HG02870 (cell line): ENCODE results near the gene FAF1.

Source experiments
- ATAC-seq: cut with Tn5 transposase; IDR thresholded peaks from one replicate; pipeline ENCODE4 v1.9.1; 2021; ENCODE audit warnings: mild to moderate bottlenecking, moderate library complexity; ENCODE audit not compliant: unreplicated experiment

Gene FAF1

DNA sequence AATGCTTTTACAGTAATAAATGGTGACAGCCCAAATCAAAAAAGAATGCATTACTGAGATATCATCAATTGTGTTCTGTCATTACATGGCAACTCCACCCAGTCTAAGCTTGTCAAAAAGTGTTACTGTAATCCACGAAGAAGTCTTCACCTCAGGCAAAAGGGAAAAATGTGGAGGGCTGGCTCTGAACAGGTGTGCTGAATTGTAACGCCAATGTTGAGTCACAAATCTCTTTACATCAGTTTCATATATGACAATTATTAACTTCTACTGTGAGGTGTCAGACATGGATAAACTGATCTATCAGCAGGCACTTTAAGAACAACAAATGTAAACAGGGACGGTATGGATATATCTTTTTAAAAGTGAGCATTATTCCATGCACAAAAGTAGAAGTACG, 438.4 kb downstream of the FAF1 start:
- ATAC-seq, result no peak

DNA sequence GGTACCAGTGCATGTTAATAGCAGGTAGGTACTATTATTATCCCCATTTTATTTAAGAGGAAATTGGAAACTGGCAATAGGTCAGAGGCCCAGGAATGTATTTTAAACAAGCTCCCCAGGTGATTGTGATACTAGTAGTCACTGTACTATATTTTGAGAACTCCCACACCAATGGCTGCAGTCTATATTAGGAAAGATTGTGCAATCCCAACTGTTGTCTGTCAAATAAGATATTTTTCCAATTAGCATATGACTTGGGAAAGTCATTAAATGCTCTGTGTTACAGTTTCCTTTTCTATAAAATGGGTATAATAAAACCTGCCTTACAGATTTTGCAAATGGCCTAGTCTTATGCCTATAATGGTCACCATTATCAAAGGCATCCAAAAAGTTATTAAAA, 442.6 kb downstream of the FAF1 start:
- ATAC-seq, result no peak

DNA sequence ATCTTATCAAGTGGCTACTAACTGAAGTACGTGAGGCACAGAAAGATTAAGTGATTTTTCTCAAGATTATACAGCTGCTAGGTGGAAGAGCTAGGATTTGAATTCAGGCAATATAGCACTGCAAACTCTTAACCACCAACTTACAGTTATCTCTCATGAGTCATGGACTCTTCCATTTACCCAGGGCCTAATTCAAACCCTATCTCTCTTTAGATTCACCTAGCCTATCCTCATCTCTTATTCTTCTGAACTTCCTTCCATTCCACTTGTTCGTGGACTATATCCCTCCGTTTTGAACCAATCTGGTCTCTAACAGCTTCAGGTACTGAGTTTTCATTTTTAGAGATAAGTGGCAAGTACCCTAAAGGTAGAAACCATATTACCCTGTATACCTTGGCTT, 444.0 kb downstream of the FAF1 start:
- ATAC-seq, result no peak

DNA sequence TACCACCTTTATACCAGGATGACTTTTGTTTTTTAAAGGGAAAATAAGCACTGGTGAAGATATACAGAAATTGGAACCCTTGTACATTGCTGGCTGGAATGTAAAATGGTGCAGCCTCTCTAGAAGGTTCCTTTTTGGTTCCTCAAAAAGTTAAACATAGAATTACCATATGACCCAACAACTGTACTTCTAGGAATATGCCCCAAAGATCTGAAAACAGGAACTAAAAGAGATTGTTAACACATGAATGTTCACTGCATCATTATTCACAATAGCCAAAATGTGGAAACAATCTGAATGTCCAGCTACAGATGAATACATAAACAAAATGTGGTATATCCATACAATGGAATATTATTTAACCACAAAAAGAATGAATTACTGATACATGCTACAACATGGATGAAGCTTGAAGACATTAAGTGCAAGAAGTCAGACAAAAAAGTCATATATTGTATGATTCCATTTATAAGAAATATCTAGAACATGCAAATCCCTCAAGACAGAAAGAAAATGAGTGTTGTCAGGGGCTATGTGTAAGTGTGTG, 452.0 kb downstream of the FAF1 start:
- ATAC-seq, result no peak

DNA sequence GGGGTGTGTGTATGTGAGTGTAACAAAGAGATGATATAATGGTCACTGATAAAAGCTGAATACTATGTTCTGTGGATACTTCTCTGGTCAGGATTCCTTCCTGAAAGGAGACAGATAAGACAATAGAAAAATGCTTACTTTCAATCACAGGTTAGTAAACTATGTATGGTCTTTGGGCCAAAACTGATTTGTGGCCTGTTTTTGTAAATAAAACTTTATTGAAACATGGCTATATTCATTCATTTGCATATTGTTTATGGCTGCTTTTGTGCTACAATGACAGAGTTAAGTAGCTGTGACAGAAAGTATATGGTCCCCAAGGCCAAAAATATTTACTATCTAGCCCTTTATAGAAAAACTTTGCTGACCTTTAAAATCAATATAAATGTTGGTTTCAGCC, 454.6 kb downstream of the FAF1 start:
- ATAC-seq, result no peak

DNA sequence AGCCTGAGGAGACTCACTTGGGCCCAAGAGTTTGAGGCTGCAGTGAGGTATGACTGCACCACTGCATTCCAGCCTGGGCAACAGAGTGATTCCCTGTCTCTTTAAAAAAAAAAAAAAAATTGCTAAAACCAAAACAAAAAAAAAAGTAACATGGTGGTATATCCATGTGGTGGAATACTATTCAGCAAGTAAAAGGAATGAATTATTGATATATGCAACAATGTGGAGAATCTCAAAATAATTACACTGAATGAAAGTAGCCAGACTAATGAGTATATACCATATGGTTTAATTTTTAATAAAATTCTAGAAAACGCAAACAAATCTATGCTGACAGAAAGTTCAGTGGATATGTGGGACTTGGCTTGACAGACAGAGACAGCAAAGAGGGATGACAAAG, 456.6 kb downstream of the FAF1 start:
- no peak for ATAC-seq

DNA sequence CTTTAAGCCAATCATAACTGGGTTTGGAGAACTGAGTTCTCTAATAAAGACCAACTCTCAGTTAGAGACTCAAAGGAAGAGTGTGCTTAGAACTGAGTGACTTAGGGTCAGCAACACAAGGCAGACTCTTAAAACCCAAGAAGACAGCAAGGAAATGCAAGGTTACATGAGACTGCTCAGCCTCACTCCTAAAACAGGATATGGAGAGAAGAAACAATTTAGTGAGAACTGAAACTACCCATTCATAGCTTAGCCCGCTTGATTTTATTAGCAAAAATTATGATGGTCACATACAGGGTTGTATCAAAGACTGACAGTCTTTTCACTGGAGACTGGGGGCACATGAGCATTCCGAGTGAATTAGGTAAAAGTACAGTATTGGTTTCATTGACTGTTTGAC, 457.9 kb downstream of the FAF1 start:
- ATAC-seq, result no peak

DNA sequence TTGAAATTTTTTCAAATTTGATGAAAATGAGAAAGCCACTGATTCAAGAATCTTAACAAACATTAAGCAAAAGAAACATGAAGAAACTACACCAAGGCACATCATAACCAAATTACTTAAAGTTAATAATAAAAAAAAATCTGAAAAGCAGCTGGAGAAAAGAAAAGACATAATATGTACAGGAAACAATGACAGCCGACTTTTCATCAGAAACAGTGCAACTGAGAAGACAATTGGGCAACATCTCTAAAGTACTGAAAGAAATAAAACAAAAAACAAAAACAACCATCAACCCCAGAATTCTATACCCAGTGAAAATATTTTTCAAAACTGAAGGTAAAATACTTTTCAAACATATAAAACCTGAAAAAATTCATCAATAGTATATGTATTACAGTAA, 463.1 kb downstream of the FAF1 start:
- no peak for ATAC-seq

DNA sequence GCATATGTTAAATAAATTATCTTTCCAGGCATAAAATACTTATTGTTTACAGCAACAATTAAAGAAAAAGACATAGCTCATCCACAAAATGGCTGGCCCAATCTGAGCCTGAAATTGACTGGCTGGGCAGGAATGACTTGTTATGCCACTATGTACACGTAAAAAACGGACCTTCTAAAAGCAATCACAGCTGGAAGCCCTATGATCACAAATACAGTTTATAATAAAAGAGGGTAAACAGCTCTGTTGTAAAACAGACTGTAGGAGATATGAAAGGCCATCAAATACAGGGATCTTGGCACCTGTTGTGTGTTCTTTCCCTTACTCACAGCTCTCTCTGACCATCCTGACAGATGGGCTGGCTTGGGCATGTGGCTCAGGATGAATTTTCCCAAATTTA, 466.4 kb downstream of the FAF1 start:
- no peak for ATAC-seq

DNA sequence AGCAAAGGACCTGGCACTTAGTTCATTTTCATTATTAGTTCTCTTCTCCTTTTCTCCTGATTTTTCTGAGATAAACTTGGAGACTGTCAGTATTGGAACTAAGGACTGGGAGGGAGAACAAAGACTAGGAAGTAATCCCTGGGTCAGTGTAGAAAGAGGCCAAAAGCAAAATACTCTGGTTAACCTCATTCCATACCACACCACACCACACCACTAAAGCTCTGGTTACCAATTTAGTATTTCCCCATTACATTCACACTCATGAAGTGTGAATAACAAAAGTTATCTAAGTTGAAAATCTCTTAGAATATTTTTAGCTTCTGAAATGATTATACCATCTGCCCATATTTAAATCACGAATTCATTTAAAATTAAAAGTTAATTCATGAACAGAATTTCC, 467.9 kb downstream of the FAF1 start:
- ATAC-seq, result no peak

DNA sequence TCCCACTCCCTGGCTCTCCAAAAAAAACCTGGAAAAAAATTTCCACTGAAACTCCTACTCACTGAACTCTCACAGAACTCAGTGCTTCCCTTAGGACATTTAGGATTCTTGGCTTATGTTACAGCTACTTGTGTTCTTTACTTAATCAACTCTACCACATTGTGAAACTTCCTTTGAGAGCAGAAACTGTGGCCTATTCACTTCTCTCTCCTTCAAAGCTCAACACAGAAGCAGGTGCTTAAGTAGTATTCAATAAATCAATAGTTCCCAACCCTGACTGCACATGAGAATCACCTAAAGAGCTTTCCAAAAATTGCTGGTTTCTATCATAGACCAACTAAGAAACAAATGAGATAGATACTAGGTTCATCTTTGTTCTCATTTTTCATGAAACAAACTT, 468.9 kb downstream of the FAF1 start:
- no peak for ATAC-seq

DNA sequence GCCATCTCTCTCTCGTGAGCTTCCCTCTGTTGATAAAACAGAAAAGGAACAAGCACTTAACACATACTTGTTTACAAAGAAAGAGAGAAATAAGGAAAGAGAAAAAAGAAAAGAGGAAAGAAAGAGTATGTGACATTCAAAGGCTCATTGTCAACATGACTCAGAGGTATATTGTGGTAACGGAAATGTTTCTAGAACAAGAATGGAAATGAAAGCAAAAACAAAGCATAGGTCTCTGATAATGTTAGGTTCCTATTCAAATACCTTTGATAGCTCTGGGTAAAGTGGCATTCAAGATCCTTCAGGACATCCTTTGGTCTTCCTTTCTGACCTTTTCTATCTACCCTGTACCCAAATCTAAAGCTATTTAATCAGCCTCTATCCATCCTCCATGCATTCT, 469.4 kb downstream of the FAF1 start:
- no peak for ATAC-seq

DNA sequence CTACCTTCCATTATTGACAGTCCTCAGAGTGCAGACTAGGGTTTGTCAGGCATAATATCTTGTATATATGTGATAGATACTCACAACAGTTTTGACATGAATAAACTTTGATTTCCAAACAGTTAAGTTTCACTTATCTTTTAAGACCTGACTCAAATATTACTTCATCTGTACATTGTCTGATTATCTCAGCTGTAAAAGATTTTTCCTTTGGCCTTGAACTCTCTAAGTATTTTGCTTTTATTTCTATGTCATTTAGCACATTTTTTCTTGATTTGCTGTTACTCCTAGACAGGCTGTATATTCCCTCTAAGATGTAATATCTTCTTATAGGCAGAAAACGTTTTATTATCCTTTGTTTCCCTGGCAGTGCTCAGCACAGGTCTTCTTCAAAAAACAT, 471.2 kb downstream of the FAF1 start:
- no peak for ATAC-seq

DNA sequence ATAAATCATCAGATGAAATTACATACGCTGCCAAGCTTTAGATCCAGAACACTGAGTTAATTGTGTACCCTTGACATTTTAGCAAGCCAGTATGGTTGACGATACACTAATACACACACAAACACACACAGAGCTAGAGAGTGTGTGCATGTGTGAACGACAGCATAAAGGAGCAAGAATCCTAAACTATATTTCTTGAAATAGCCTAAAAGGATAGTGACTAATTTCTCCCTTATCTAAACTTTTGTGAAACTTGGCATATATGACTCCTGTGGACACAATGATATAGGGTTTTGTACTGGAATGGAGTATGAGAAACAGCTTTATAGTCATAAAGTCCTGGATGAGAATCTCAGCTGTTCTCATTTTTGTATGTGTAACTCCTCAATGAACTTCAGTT, 471.7 kb downstream of the FAF1 start:
- no peak for ATAC-seq

DNA sequence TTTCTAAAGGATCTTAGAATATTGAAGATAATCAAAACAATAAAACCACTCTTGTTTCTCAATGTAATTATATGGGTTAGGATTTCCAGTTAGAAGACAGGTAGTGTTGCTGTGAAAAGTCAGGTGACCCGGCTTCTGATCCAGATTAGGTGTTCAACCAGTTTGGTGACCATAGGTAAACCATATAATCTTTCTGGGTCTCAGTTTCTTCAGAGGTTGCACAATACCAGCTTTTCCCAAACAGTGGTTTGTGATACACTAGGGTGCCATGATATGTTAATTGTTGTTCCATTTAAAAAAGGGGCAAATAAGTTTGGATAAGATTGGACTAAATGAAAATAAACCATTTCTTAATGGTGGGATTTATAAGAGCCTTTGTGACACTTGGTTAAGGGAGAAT, 472.3 kb downstream of the FAF1 start:
- ATAC-seq, result no peak

DNA sequence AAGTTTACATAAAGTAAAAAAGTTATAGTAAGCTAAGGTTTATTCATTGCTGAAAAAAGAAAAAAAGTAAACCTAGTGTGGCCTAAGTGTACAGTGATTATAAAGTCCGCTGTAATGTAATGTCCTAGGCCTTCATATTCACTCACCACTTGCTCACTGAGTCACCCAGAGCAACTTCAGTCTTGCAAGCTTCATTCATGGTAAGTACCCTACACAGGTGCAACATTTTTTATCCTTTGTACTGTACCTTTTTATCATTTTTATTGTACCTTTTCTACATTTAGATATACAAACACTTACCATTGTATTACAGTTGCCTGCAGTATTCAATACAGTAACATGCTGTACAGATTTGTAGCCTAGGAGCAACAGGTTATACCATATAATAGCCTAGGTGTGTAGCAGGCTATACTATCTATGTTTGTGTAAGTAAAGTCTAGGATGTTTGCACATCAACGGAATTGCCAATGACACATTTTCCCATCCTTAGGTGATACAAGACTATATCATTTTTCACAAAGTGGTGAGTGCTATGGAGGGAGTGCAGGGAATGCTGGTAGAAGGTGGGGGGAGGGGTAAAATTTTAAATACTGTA, 478.8 kb downstream of the FAF1 start:
- no peak for ATAC-seq

DNA sequence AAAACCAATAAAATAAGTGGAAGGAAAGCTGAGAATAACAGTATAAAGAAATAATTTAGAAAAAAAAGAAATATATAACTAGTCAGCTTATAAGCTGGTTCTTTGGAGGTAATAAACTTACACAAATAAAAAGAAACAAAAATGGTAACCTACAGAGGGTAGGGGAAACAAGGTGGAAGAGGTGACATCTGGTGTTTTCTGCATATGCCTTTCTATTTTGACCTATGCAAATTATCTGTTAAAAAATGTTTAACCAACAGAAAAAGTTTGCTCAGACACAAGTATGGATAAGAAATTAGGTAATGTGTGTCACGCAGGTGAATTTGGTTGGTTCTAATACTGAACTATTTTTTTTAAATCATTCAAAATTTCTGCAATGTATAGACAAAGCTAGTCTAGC, 483.3 kb downstream of the FAF1 start:
- ATAC-seq, result no peak

DNA sequence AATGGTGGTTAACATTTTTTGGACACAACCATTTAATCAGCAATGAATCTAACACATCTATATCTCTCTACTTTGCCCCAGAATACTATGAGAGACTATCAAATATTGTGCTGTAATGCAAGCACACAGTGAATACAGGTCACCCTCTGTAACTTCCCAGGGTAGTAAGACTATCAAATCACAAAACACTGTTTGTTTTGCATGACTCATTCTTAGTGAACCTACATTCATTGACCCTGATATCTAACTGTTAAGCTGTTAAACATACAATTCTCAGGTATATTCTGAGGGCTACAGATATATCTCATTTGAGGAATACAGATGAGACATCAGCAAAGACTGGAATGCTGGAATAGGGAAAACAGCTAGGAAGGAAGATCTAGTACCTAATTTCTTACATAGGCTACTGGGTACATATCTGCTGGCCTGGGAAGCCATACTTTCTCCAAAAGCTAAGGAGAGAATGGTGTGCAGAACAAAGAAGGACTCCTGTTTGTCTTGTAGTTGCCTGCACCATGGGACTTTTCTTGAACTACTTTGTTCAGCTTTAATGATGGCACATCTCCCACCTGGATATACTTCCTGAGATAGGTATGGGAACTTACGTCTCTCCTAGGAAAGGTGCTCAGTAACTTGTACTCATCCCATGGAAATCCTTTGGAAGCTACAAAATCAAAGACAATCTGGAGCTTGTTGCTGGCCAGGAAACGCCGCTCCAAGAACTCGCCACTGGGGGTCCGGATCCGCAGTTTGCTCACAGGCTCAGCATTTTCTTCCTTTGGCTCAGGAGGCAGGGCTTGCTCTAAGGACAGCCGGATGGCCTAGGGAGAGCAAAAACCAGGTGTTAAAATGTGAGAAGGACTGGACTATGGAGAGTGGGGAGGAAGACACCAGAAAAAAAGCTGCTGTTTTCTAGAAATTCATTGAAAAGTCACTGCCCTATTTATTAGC, 484.9 kb downstream of the FAF1 start:
- ATAC-seq, result no peak

DNA sequence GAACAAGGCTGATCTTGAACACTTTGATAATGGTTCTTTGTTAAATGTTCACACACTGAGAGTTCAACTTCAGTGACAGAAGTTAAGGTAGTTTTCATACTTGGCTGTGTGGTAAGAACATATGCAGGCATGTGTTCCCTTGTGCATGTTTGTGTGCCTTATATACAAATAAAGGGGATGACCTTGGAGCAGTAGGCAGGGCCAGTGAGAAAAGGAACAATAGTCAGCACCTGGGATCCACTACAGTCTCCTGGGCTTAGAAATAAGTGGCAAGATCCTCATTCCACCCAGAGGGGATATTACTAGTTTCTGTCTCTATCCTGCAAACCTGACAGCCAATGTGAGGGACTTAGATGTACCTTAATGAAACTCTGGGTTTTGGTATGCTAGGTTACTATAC, 486.6 kb downstream of the FAF1 start:
- no peak for ATAC-seq

DNA sequence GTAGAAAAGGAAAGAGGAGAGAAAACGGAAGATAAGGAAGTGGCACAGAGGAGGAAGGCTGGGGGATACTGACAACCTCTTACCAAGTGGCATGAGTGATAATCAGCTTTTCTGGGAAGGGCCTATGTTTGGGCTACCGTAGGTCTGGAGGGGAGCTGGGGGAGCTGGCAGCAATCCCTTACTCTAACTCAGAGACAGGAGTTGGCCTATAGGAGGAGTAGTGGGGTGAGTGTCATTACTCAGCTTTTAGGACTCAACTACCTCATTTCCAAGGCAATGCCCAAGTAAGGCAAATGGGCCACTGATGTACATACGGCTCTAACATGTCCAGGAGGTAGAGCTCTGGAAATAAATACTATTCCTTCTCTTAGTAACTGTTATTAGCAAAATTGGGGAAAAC, 488.1 kb downstream of the FAF1 start:
- ATAC-seq, result no peak

DNA sequence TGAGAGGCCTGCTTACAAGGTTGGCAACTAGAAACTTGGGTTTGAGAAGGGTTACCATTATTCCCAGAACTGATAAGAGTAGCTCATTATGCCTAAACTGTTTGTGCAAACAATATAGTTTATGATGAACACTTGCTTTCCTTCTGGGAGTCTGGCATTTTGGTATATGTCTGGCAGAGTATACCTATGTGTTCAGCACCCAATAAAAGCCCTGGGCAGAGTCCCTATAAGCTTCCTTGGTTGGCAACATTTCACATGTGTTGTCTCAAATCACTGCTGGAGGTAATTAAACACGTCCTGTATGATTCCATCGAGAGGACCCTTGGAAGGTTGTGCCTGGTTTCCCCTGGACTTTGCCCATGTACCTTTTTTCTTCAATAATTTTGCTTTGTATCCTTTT, 497.1 kb downstream of the FAF1 start:
- no peak for ATAC-seq

DNA sequence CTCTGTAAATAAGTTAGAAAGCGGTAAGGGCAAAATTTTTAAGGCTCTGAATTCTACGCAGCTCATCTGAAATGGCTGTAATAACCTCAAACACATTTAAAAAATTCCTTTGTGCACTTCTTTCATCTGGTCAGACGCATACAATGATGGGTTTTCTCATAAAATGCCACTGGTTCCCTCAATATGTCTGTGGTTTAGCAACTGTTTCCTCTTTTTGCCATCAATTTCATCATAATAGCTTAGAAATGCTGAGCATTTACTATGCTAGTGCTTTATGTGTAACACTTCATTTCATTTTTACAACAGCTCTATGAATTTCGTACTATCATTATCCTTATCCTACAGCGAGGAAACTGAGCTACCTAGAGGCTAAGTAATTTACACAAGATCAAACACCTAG, 501.6 kb downstream of the FAF1 start:
- no peak for ATAC-seq
